ENCODE data around the gene GRIA4. TPM values are rescaled to one million over a fixed set of nuclear protein-coding genes. Genes with fewer than 3 reads are reported as not detected.

Gene GRIA4
- total and polyA plus RNA-seq, 2 of the 13 experiments (the other 11 are each of a cell fraction or from before 2014, with no cell fraction given) = not detected

DNA sequence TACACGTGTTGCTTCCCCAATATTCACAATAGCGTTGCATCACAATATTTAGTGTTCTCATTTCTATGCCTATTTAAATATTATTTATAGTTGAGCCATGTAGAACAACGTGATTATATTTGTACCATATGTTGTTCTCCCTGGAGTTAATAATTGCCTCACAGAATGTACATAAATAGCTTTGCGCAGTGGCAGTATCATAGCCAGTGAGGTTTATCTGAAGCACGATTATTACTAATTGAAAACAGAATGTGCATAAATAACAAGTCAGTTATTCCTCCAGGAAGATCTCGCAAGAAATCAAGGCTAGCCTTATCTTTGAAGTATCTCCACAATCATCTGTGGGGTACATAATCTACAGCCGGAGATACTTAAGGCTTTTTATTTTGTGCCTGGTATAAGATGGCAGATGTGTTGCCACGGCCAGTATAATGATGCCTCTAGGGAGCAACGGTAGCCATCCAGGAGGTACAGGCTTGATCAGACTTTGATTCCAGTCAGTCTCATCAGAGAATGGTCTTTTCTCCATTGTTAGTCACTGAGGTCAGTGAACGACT, 214.7 kb downstream of the GRIA4 start:
- ATAC-seq = no peak
- in situ Hi-C loops (cut with HindIII; ENCODE audit: extremely low pct_ligation_motif_present, low pct_unique_long_range_greater_than_20kb) (no loop called here), intact Hi-C loops (cut with micrococcal nuclease; ENCODE audit: unreplicated experiment) (no loop called here)
- H3K4me3 ChIP-seq (replicated peaks in 1 of 3; ENCODE audit: insufficient read depth in 1 of 3, low read depth in 2 of 3, low read length in 3 of 3) = no peak overlapping the region
- H3K9ac ChIP-seq (ENCODE audit: insufficient read depth, low read depth, low read length) = no peak overlapping the region
- WGBS (ENCODE audit: low lambda C conversion rate) = 24% methylated on average over 8 of the region's 10 CpGs
- H3K4me1 ChIP-seq (ENCODE audit: insufficient read depth, low read length) = no peaks in the 10 kb centered on the region
- H3K4me2 ChIP-seq (ENCODE audit: low read depth, low read length) = no peak overlapping the region
- no peak overlapping the region for H3K27ac ChIP-seq (ENCODE audit: extremely low read length, insufficient read depth, low read length)
- TF ChIP-seq TCF7 (IDR thresholded peaks at IDR 0.05; ENCODE audit: low read depth) (no peak), ZNF572 (CRISPR knock-in tag; IDR thresholded peaks at IDR 0.05) (no peak), EED (CRISPR knock-in tag; IDR thresholded peaks at IDR 0.05) (no peak), ZNF30 (CRISPR knock-in tag; IDR thresholded peaks at IDR 0.05) (no peak)
- TF ChIP-seq, protein P1, sequence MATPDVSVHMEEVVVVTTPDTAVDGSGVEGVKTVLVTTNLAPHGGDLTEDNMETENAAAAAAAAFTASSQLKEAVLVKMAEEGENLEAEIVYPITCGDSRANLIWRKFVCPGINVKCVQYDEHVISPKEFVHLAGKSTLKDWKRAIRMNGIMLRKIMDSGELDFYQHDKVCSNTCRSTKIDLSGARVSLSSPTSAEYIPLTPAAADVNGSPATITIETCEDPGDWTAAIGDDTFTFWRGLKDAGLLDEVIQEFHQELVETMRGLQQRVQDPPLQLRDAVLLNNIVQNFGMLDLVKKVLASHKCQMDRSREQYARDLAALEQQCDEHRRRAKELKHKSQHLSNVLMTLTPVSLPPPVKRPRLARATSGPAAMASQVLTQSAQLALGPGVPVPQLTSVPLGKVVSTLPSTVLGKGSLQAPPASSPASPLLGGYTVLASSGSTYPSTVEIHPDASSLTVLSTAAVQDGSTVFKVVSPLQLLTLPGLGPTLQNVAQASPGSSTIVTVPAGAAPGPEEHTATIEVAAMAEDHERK (CRISPR knock-in tag; IDR thresholded peaks at IDR 0.05; ENCODE audit: low read depth) = no peak
- TF ChIP-seq, protein P2, sequence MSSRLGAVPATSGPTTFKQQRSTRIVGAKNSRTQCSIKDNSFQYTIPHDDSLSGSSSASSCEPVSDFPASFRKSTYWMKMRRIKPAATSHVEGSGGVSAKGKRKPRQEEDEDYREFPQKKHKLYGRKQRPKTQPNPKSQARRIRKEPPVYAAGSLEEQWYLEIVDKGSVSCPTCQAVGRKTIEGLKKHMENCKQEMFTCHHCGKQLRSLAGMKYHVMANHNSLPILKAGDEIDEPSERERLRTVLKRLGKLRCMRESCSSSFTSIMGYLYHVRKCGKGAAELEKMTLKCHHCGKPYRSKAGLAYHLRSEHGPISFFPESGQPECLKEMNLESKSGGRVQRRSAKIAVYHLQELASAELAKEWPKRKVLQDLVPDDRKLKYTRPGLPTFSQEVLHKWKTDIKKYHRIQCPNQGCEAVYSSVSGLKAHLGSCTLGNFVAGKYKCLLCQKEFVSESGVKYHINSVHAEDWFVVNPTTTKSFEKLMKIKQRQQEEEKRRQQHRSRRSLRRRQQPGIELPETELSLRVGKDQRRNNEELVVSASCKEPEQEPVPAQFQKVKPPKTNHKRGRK (CRISPR knock-in tag; IDR thresholded peaks at IDR 0.05) = no peak
- ChIA-PET POLR2A (no interaction called here), CTCF (ENCODE audit: low intra/inter-chr PET ratio, low total read pairs) (no interaction called here)
- H3K79me2 ChIP-seq (ENCODE audit: insufficient read depth, low read length) = no peaks in the 10 kb centered on the region
- no peaks in the 10 kb centered on the region for H3K36me3 ChIP-seq (replicated peaks in 1 of 2; ENCODE audit: control insufficient read depth in 1 of 2, insufficient read depth in 2 of 2, low read length in 2 of 2)
- DNase-seq (ENCODE audit: low spot score) = no peak
- H2AFZ ChIP-seq (ENCODE audit: low read length) = no peak overlapping the region
- no TSS peak for BruUV-seq (replicated peaks)
- no peaks in the 10 kb centered on the region for H3K27me3 ChIP-seq (ENCODE audit: control insufficient read depth in 1 of 2, insufficient read depth in 2 of 2, low read length in 2 of 2)
- H4K20me1 ChIP-seq (ENCODE audit: insufficient read depth, low read length) = no peaks in the 10 kb centered on the region
- H3K9me3 ChIP-seq (ENCODE audit: low read length) = no peaks in the 10 kb centered on the region
- FAIRE-seq = no peak
